ENCODE measurements around the gene MYO1C.

DNA sequence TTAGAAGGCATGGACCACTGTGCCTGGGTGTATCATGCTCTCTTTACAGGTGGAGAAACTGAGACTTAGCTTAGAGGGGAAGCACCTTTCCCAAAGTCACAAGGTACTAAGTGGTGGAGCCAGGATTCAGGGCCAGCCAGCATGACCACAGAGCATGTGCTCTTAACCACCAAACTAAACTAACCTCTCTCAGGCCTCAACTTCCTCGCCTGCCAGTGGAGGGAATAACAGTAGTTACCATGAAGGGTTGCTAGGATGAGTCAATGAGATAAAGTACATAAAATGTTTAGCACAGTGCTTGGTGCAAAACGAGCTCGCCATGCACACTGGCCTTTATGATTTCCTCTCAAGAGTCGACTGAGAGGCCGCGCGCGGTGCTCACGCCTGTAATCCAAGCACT, 6.4 kb upstream of the MYO1C start:
- TF ChIP-seq, protein P1, sequence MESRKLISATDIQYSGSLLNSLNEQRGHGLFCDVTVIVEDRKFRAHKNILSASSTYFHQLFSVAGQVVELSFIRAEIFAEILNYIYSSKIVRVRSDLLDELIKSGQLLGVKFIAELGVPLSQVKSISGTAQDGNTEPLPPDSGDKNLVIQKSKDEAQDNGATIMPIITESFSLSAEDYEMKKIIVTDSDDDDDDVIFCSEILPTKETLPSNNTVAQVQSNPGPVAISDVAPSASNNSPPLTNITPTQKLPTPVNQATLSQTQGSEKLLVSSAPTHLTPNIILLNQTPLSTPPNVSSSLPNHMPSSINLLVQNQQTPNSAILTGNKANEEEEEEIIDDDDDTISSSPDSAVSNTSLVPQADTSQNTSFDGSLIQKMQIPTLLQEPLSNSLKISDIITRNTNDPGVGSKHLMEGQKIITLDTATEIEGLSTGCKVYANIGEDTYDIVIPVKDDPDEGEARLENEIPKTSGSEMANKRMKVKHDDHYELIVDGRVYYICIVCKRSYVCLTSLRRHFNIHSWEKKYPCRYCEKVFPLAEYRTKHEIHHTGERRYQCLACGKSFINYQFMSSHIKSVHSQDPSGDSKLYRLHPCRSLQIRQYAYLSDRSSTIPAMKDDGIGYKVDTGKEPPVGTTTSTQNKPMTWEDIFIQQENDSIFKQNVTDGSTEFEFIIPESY (IDR thresholded peaks at IDR 0.05; ENCODE audit: extremely low read depth, insufficient replicate concordance, low read length): no peak
- TF ChIP-seq EZH2 (IDR thresholded peaks at IDR 0.05) (no peak), POLR2A (IDR thresholded peaks at IDR 0.05; ENCODE audit: borderline replicate concordance, extremely low read depth, insufficient read depth, insufficient read length) (no peak), JUND (IDR thresholded peaks at IDR 0.05) (no peak)
- TF ChIP-seq, protein P2, sequence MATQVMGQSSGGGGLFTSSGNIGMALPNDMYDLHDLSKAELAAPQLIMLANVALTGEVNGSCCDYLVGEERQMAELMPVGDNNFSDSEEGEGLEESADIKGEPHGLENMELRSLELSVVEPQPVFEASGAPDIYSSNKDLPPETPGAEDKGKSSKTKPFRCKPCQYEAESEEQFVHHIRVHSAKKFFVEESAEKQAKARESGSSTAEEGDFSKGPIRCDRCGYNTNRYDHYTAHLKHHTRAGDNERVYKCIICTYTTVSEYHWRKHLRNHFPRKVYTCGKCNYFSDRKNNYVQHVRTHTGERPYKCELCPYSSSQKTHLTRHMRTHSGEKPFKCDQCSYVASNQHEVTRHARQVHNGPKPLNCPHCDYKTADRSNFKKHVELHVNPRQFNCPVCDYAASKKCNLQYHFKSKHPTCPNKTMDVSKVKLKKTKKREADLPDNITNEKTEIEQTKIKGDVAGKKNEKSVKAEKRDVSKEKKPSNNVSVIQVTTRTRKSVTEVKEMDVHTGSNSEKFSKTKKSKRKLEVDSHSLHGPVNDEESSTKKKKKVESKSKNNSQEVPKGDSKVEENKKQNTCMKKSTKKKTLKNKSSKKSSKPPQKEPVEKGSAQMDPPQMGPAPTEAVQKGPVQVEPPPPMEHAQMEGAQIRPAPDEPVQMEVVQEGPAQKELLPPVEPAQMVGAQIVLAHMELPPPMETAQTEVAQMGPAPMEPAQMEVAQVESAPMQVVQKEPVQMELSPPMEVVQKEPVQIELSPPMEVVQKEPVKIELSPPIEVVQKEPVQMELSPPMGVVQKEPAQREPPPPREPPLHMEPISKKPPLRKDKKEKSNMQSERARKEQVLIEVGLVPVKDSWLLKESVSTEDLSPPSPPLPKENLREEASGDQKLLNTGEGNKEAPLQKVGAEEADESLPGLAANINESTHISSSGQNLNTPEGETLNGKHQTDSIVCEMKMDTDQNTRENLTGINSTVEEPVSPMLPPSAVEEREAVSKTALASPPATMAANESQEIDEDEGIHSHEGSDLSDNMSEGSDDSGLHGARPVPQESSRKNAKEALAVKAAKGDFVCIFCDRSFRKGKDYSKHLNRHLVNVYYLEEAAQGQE (IDR thresholded peaks at IDR 0.05; ENCODE audit: low read depth): no peak
- TF ChIP-seq, protein P3, sequence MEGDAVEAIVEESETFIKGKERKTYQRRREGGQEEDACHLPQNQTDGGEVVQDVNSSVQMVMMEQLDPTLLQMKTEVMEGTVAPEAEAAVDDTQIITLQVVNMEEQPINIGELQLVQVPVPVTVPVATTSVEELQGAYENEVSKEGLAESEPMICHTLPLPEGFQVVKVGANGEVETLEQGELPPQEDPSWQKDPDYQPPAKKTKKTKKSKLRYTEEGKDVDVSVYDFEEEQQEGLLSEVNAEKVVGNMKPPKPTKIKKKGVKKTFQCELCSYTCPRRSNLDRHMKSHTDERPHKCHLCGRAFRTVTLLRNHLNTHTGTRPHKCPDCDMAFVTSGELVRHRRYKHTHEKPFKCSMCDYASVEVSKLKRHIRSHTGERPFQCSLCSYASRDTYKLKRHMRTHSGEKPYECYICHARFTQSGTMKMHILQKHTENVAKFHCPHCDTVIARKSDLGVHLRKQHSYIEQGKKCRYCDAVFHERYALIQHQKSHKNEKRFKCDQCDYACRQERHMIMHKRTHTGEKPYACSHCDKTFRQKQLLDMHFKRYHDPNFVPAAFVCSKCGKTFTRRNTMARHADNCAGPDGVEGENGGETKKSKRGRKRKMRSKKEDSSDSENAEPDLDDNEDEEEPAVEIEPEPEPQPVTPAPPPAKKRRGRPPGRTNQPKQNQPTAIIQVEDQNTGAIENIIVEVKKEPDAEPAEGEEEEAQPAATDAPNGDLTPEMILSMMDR (IDR thresholded peaks at IDR 0.05 in 2 of 3, conservative IDR thresholded peaks at IDR 0.05 in 1 of 3; ENCODE audit: borderline replicate concordance in 1 of 3, insufficient read depth in 1 of 3, low read depth in 2 of 3, low read length in 2 of 3): no peak

Measured in HCT116 (cell line).